ENCODE measurements around the gene BNC2. TPM values are rescaled to one million over a fixed set of nuclear protein-coding genes. Genes with fewer than 3 reads are reported as not detected.

Gene BNC2
- total RNA-seq, 1 donor from 2014 or later: not detected

- H3K36me3 Mint-ChIP-seq (ENCODE audit: low read depth): no peaks in the 10 kb centered on the region
- intact Hi-C loops (cut with micrococcal nuclease): no loop called here
- DNase-seq (ENCODE audit: low spot score): no peak
- no peaks in the 10 kb centered on the region for H3K9me3 Mint-ChIP-seq
- no peak overlapping the region for H3K4me3 Mint-ChIP-seq
- no peaks in the 10 kb centered on the region for H3K27me3 Mint-ChIP-seq (ENCODE audit: insufficient read depth)
- H3K27ac Mint-ChIP-seq: no peak overlapping the region
- no peaks in the 10 kb centered on the region for H3K4me1 Mint-ChIP-seq (ENCODE audit: low read depth)
Observed at GRCh38 chr9:16794871-16795639, 75.4 kb downstream of the BNC2 start.

GRCh38 chr9:16794103-16794502 is 76.4 kb downstream of the BNC2 start:
- Mint-ChIP-seq H3K4me1 (ENCODE audit: low read depth) (no peaks in the 10 kb centered on the region), H3K4me3 (no peak overlapping the region), H3K27ac (no peak overlapping the region), H3K9me3 (peaks cover 3% of the 10 kb centered on the region), H3K27me3 (ENCODE audit: insufficient read depth) (no peaks in the 10 kb centered on the region), H3K36me3 (ENCODE audit: low read depth) (no peaks in the 10 kb centered on the region)
- DNase-seq (ENCODE audit: low spot score): no peak
- intact Hi-C loops (cut with micrococcal nuclease): no loop called here

GRCh38 chr9:16787724-16788123 is 82.7 kb downstream of the BNC2 start:
- Mint-ChIP-seq H3K27me3 (ENCODE audit: insufficient read depth) (no peaks in the 10 kb centered on the region), H3K4me3 (no peak overlapping the region), H3K36me3 (ENCODE audit: low read depth) (no peaks in the 10 kb centered on the region), H3K4me1 (ENCODE audit: low read depth) (no peaks in the 10 kb centered on the region), H3K9me3 (peaks cover 12% of the 10 kb centered on the region), H3K27ac (no peak overlapping the region)
- DNase-seq (ENCODE audit: low spot score): no peak
- intact Hi-C loops (cut with micrococcal nuclease): no loop called here

GRCh38 chr9:16784002-16784401 is 86.5 kb downstream of the BNC2 start:
- DNase-seq (ENCODE audit: low spot score): no peak
- H3K27ac Mint-ChIP-seq: no peak overlapping the region
- no peaks in the 10 kb centered on the region for H3K4me1 Mint-ChIP-seq (ENCODE audit: low read depth)
- no peaks in the 10 kb centered on the region for H3K27me3 Mint-ChIP-seq (ENCODE audit: insufficient read depth)
- no peak overlapping the region for H3K4me3 Mint-ChIP-seq
- no peaks in the 10 kb centered on the region for H3K36me3 Mint-ChIP-seq (ENCODE audit: low read depth)
- peaks cover 9% of the 10 kb centered on the region for H3K9me3 Mint-ChIP-seq
- intact Hi-C loops (cut with micrococcal nuclease): no loop called here

- H3K27ac Mint-ChIP-seq: no peak overlapping the region
- intact Hi-C loops (cut with micrococcal nuclease): no loop called here
- H3K4me1 Mint-ChIP-seq (ENCODE audit: low read depth): no peaks in the 10 kb centered on the region
- H3K27me3 Mint-ChIP-seq (ENCODE audit: insufficient read depth): no peaks in the 10 kb centered on the region
- no peak overlapping the region for H3K4me3 Mint-ChIP-seq
- no peak for DNase-seq (ENCODE audit: low spot score)
- peaks cover 9% of the 10 kb centered on the region for H3K9me3 Mint-ChIP-seq
- no peaks in the 10 kb centered on the region for H3K36me3 Mint-ChIP-seq (ENCODE audit: low read depth)
Observed at GRCh38 chr9:16782490-16782889, 88.0 kb downstream of the BNC2 start.

- Mint-ChIP-seq H3K36me3 (ENCODE audit: low read depth) (no peaks in the 10 kb centered on the region), H3K4me3 (no peak overlapping the region), H3K27me3 (ENCODE audit: insufficient read depth) (no peaks in the 10 kb centered on the region), H3K9me3 (peaks cover 3% of the 10 kb centered on the region), H3K27ac (no peak overlapping the region), H3K4me1 (ENCODE audit: low read depth) (no peaks in the 10 kb centered on the region)
- intact Hi-C loops (cut with micrococcal nuclease): no loop called here
- DNase-seq (ENCODE audit: low spot score): no peak
Observed at GRCh38 chr9:16775330-16775729, 95.1 kb downstream of the BNC2 start.

- no peak overlapping the region for H3K4me3 Mint-ChIP-seq
- intact Hi-C loops (cut with micrococcal nuclease): no loop called here
- H3K27me3 Mint-ChIP-seq (ENCODE audit: insufficient read depth): no peaks in the 10 kb centered on the region
- DNase-seq (ENCODE audit: low spot score): no peak
- peaks cover 6% of the 10 kb centered on the region for H3K9me3 Mint-ChIP-seq
- H3K36me3 Mint-ChIP-seq (ENCODE audit: low read depth): no peaks in the 10 kb centered on the region
- no peak overlapping the region for H3K27ac Mint-ChIP-seq
- no peaks in the 10 kb centered on the region for H3K4me1 Mint-ChIP-seq (ENCODE audit: low read depth)
Observed at GRCh38 chr9:16773617-16774016, 96.9 kb downstream of the BNC2 start.

- H3K27ac Mint-ChIP-seq: no peak overlapping the region
- H3K4me3 Mint-ChIP-seq: no peak overlapping the region
- peaks cover 6% of the 10 kb centered on the region for H3K9me3 Mint-ChIP-seq
- no peaks in the 10 kb centered on the region for H3K4me1 Mint-ChIP-seq (ENCODE audit: low read depth)
- DNase-seq (ENCODE audit: low spot score): no peak
- no peaks in the 10 kb centered on the region for H3K27me3 Mint-ChIP-seq (ENCODE audit: insufficient read depth)
- no peaks in the 10 kb centered on the region for H3K36me3 Mint-ChIP-seq (ENCODE audit: low read depth)
- intact Hi-C loops (cut with micrococcal nuclease): no loop called here
Observed at GRCh38 chr9:16773116-16773515, 97.4 kb downstream of the BNC2 start.

GRCh38 chr9:16771356-16771755 is 99.1 kb downstream of the BNC2 start:
- Mint-ChIP-seq H3K27ac (no peak overlapping the region), H3K4me3 (no peak overlapping the region), H3K9me3 (peaks cover 8% of the 10 kb centered on the region), H3K36me3 (ENCODE audit: low read depth) (no peaks in the 10 kb centered on the region), H3K4me1 (ENCODE audit: low read depth) (no peaks in the 10 kb centered on the region), H3K27me3 (ENCODE audit: insufficient read depth) (no peaks in the 10 kb centered on the region)
- DNase-seq (ENCODE audit: low spot score): no peak
- intact Hi-C loops (cut with micrococcal nuclease): no loop called here

- no peak for DNase-seq (ENCODE audit: low spot score)
- H3K27me3 Mint-ChIP-seq (ENCODE audit: insufficient read depth): no peaks in the 10 kb centered on the region
- peaks cover 8% of the 10 kb centered on the region for H3K9me3 Mint-ChIP-seq
- intact Hi-C loops (cut with micrococcal nuclease): no loop called here
- H3K27ac Mint-ChIP-seq: no peak overlapping the region
- H3K4me3 Mint-ChIP-seq: no peak overlapping the region
- no peaks in the 10 kb centered on the region for H3K36me3 Mint-ChIP-seq (ENCODE audit: low read depth)
- no peaks in the 10 kb centered on the region for H3K4me1 Mint-ChIP-seq (ENCODE audit: low read depth)
Observed at GRCh38 chr9:16769291-16769690, 101.2 kb downstream of the BNC2 start.

- intact Hi-C loops (cut with micrococcal nuclease): no loop called here
- DNase-seq (ENCODE audit: low spot score): no peak
- Mint-ChIP-seq H3K9me3 (peaks cover 8% of the 10 kb centered on the region), H3K27ac (no peak overlapping the region), H3K4me3 (no peak overlapping the region), H3K27me3 (ENCODE audit: insufficient read depth) (no peaks in the 10 kb centered on the region), H3K36me3 (ENCODE audit: low read depth) (no peaks in the 10 kb centered on the region), H3K4me1 (ENCODE audit: low read depth) (no peaks in the 10 kb centered on the region)
Observed at GRCh38 chr9:16768816-16769215, 101.7 kb downstream of the BNC2 start.

GRCh38 chr9:16767366-16767765 is 103.1 kb downstream of the BNC2 start:
- Mint-ChIP-seq H3K36me3 (ENCODE audit: low read depth) (no peaks in the 10 kb centered on the region), H3K27me3 (ENCODE audit: insufficient read depth) (no peaks in the 10 kb centered on the region), H3K4me1 (ENCODE audit: low read depth) (no peaks in the 10 kb centered on the region), H3K4me3 (no peak overlapping the region), H3K27ac (no peak overlapping the region), H3K9me3 (peaks cover 8% of the 10 kb centered on the region)
- no peak for DNase-seq (ENCODE audit: low spot score)
- intact Hi-C loops (cut with micrococcal nuclease): no loop called here

- Mint-ChIP-seq H3K36me3 (ENCODE audit: low read depth) (no peaks in the 10 kb centered on the region), H3K9me3 (peaks cover 8% of the 10 kb centered on the region), H3K4me1 (ENCODE audit: low read depth) (no peaks in the 10 kb centered on the region), H3K4me3 (no peak overlapping the region), H3K27ac (no peak overlapping the region), H3K27me3 (ENCODE audit: insufficient read depth) (no peaks in the 10 kb centered on the region)
- DNase-seq (ENCODE audit: low spot score): no peak
- intact Hi-C loops (cut with micrococcal nuclease): no loop called here
Observed at GRCh38 chr9:16763946-16764345, 106.5 kb downstream of the BNC2 start.

Data from activated T-helper 1 cell treated with anti-CD3 and anti-CD28 coated beads, Interleukin-12 subunit alpha, Interleukin-12 subunit beta, Interleukin-2, Interleukin-4 antibody, amounts not matched to agents 30 ng/mL and 10 ng/mL and 1 ng/mL, durations not matched to agents 14 hours and 24 hours and 36 hours (primary cell).